ENCODE measurements around the gene GRID2.

DNA sequence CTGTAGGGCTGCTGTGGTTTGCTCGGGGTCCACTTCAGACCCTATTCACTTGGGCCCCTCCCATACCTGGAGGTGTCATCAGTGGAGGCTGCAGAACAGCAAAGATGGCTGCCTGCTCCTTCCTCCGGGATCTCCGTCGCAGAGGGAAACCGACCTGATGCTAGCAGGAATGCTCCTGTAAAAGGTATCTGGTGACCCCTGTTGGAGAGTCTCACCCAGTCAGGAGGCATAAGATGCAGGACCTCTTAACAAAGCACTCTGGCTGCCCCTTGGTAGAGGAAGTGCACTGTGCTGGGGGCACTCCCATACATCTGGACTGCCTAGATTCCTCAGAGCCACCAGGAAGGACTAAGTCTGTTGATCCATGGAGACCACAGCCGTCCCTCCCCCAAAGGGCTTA is 296.9 kb downstream of the GRID2 start:
- no peak for TF ChIP-seq ZNF558 (CRISPR knock-in tag; IDR thresholded peaks at IDR 0.05; ENCODE audit: borderline replicate concordance)
- TF ChIP-seq TOPORS (CRISPR knock-in tag; IDR thresholded peaks at IDR 0.05), result no peak
- TF ChIP-seq ZNF629 (CRISPR knock-in tag; conservative IDR thresholded peaks at IDR 0.05), result no peak
- TF ChIP-seq POLR2A (IDR thresholded peaks at IDR 0.05; ENCODE audit: insufficient read depth in 1 of 2, low read depth in 2 of 2, low read length in 2 of 2), result no peak

Measured in HepG2 (cell line).